K562 (cell line): ENCODE results near the gene SELENOM. TPM values are rescaled to one million over a fixed set of nuclear protein-coding genes. Genes with fewer than 3 reads are reported as not detected.

Source experiments
- ATAC-seq: fragments of 200-7000 bp; cut with Tn5 transposase; 3 replicates; pipeline ENCODE4 v1.9.1; 2020; ENCODE audit warnings: moderate library complexity
- BruUV-seq: library from RNA; stranded (reverse); fragments of 400-500 nt; replicated peaks from 2 replicates; lab custom pipeline; 2021; lab: Mats Ljungman, UMichigan
- CTCF ChIA-PET: fragments of 300-600 bp; formaldehyde crosslinking; extraction: SDS; loops from one replicate; lab custom pipeline; 2021; ENCODE audit warnings: low intra/inter-chr PET ratio; lab: Yijun Ruan, JAX
- POLR2A ChIA-PET: fragments of 300-600, 350-650 bp; sonication (Branson Sonifier 250); formaldehyde crosslinking; extraction: SDS; loops from one replicate; lab custom pipeline; 2021; ENCODE audit warnings: antibody characterized with exemption, inconsistent platforms; lab: Yijun Ruan, JAX
- DNase-seq, 4 experiments: peaks; one replicate each; pipeline versions ENCODE4 v3.0.0 to v3.0.0-alpha.2; 2011 to 2018; ENCODE audit warnings: low spot score in 3 of 4, mixed read lengths in 3 of 4; ENCODE audit errors: extremely low read depth in 1 of 4
- FAIRE-seq: peaks from 2 replicates; lab custom pipeline; 2011; peaks lifted over from hg19 to GRCh38; lab: Jason Lieb, UNC
- H2AFZ ChIP-seq: 2 replicates; pipeline ENCODE4 v1.6.0; 2011; ENCODE audit warnings: low read depth, low read length, control low read depth, inconsistent platforms
- H3K27ac ChIP-seq: fragments of 200-600 bp; 3 replicates; pipeline ENCODE4 v1.8.0; 2011; ENCODE audit warnings: low read depth, mild to moderate bottlenecking, control low read depth, inconsistent platforms, low read length, moderate library complexity, mixed read lengths; ENCODE audit errors: extremely low read depth
- H3K27me3 ChIP-seq, 2 experiments: fragments of 300-600 bp in 1 of 2; 2 replicates in 1 of 2; 3 replicates in 1 of 2; pipeline versions ENCODE4 v1.6.0 to v1.8.0; 2011; ENCODE audit warnings: inconsistent platforms in 2 of 2, low read length in 2 of 2, mild to moderate bottlenecking in 1 of 2, mixed read lengths in 1 of 2, moderate library complexity in 1 of 2; ENCODE audit not compliant: control insufficient read depth in 2 of 2, insufficient read depth in 2 of 2
- H3K36me3 ChIP-seq: fragments of 300-600 bp; 3 replicates; pipeline ENCODE4 v1.8.0; 2011; ENCODE audit warnings: mild to moderate bottlenecking, low read length, inconsistent platforms; ENCODE audit not compliant: control insufficient read depth, insufficient read depth
- H3K4me1 ChIP-seq, 2 experiments: fragments of 200-600 bp in 1 of 2; replicated peaks in 1 of 2; 2 replicates in 1 of 2; 3 replicates in 1 of 2; pipeline versions ENCODE4 v1.5.1 to v1.8.0; 2011; ENCODE audit warnings: inconsistent platforms in 2 of 2, low read length in 2 of 2, mild to moderate bottlenecking in 1 of 2, mixed read lengths in 1 of 2, moderate library complexity in 1 of 2; ENCODE audit not compliant: control insufficient read depth in 2 of 2, insufficient read depth in 2 of 2
- H3K4me2 ChIP-seq: 2 replicates; pipeline ENCODE4 v1.6.1; 2011; ENCODE audit warnings: low read length, control low read depth, inconsistent platforms, mixed read lengths; ENCODE audit not compliant: insufficient read depth
- H3K4me3 ChIP-seq: fragments of 200-600 bp; sonication (generic), shearing (Covaris generic); 2 replicates; pipeline ENCODE4 v1.5.1; 2016; ENCODE audit warnings: control low read depth, inconsistent platforms
- H3K79me2 ChIP-seq: fragments of 200-600 bp; 3 replicates; pipeline ENCODE4 v1.8.0; 2011; ENCODE audit warnings: low read length, inconsistent platforms; ENCODE audit not compliant: control insufficient read depth, insufficient read depth
- H3K9ac ChIP-seq, 2 experiments: 2 replicates each; pipeline versions ENCODE4 v1.6.0 to v1.6.1; 2011; ENCODE audit warnings: low read depth in 2 of 2, low read length in 2 of 2, control low read depth in 1 of 2, inconsistent platforms in 1 of 2, mild to moderate bottlenecking in 1 of 2, mixed read lengths in 1 of 2; ENCODE audit not compliant: insufficient read depth in 1 of 2
- H3K9me1 ChIP-seq: one replicate; pipeline ENCODE4 v1.6.0; 2011; ENCODE audit warnings: inconsistent platforms, mild to moderate bottlenecking, low read length, moderate library complexity; ENCODE audit not compliant: control insufficient read depth, insufficient read depth
- H3K9me3 ChIP-seq: replicated peaks from 2 replicates; pipeline ENCODE4 v1.5.1; 2011; ENCODE audit warnings: low read depth, low read length, inconsistent platforms; ENCODE audit not compliant: control insufficient read depth, insufficient read depth
- H4K20me1 ChIP-seq: replicated peaks from 2 replicates; pipeline ENCODE4 v1.6.1; 2011; ENCODE audit warnings: low read length, inconsistent platforms, mixed read lengths; ENCODE audit not compliant: control insufficient read depth, insufficient read depth
- DIDO1 ChIP-seq: fragments of 450-650 bp; IDR thresholded peaks from 2 replicates; pipeline ENCODE4 v1.6.1; 2016; ENCODE audit warnings: low read depth, missing biosample characterization, missing genetic modification characterization
- WGBS: fragments of 100-300 bp; shearing (Covaris generic); methylation state at CpG from one replicate; pipeline ENCODE4 v1.1.6; 2016; ENCODE audit warnings: low coverage, mixed read lengths; ENCODE audit not compliant: insufficient coverage; ENCODE audit errors: missing lambda C conversion rate; 5-methylcytosine and 5-hydroxymethylcytosine counted together
- in situ Hi-C: fragments of 300-500 bp; cut with MboI; formaldehyde crosslinking; loops from 4 replicates; pipeline ENCODE4 v1.15.0; 2018; ENCODE audit warnings: inconsistent platforms, mixed read lengths
- intact Hi-C: fragments of 100-400 bp; cut with micrococcal nuclease; formaldehyde crosslinking; loops from 2 replicates; pipeline ENCODE4 v1.14.2; 2022
- polyA plus RNA-seq, 8 experiments: library from polyadenylated mRNA; depleted of rRNA in 4 of 8; stranded (reverse) in 5 of 8; unstranded in 3 of 8; fragments of >200 nt; fragmentation: Nextera tagmentation in 2 of 8; fragmentation: Illumina TruSeq in 1 of 8; extraction: Ambion mirVana in 2 of 8; extraction: Trizol in 1 of 8; gene quantifications; 2 replicates each; pipeline versions ENCODE4 v1.2.1 to v1.2.3, GENCODE V29; 2011 to 2014; ENCODE audit warnings: inconsistent platforms in 1 of 8, missing spikeins in 1 of 8
- total RNA-seq, 7 experiments: library from RNA; depleted of rRNA in 6 of 7; stranded (reverse); fragments of >200 nt in 6 of 7; fragmentation: Illumina TruSeq in 2 of 7; extraction: Trizol in 2 of 7; gene quantifications; 2 replicates each; pipeline versions ENCODE4 v1.2.1 to v1.2.3, GENCODE V29; 2011 to 2021; ENCODE audit warnings: low replicate concordance in 1 of 7
- TF ChIP-seq, protein P1 (sequence below): fragments of 200-400 bp; formaldehyde crosslinking; IDR thresholded peaks from 2 replicates; pipeline ENCODE4 v1.6.1; 2017; ENCODE audit warnings: mild to moderate bottlenecking, low read depth, low read length, moderate library complexity
- TF ChIP-seq, protein P2 (sequence below): fragments of 450-650 bp; IDR thresholded peaks from 2 replicates; pipeline ENCODE4 v1.6.1; 2017; ENCODE audit warnings: antibody characterized with exemption

SELENOM gene
- total and polyA plus RNA-seq, 9 of the 15 experiments (the other 6 are each of a cell fraction or from before 2014, with no cell fraction given): 1.2 to 10.6 (median 3.7) TPM

DNA sequence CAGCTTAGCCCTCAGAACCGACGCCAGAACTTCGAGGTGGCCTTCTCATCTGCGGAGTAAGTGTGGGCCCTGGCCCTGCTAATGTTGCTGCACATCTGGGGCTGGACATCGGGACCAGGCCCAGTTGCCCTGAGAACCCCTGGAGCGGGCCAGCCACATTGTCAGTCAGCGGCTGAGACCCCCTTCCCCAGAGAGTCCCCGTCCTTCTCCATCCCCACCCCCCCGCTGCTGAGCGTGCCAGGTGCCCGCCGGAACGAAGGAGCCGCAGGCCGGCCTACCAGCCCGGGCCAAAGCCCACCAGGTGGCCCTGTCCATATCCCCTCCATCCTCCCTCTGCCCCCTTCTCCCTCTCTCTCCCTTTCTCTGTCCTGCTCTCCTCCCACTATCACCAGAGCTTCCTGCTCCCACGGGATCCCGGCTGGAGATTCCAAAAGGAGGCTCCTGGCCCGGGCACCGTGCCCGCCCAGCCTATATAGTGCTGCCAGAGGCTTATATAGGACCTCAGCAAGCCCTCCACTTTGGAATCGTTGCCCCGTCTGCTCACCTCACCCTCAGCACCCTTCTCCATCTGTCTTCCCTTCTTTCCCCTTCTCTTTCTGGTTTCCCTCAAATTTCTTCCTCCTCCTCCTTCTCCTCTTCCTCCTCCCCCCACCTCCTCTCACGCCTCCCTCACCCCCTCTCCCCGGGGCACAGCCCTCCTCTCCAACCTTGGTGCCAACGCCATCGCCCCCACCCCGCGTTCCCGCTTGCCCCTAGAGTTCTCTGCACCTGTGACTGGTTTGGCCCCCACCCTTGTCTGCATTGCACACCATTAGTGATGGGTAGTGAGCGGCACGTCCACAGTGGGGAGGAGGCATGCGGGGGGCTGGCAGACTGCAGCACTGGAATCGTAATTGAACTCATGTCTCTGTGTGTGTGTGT, 7.3 kb downstream of the SELENOM start:
- DNase-seq (no peak), FAIRE-seq (no peak), ATAC-seq (no peak)
- Histone ChIP-seq H3K27me3 (no peaks in the 10 kb centered on the region), H3K4me2 (no peak overlapping the region), H3K9ac (peak overlapping the region in 1 of 2 experiments; percentile 19; a peak in 2 of 4 replicates), H3K27ac (no peak overlapping the region), H3K9me1 (peaks cover 5% of the 10 kb centered on the region), H3K9me3 (no peaks in the 10 kb centered on the region), H3K4me3 (no peak overlapping the region), H3K4me1 (peaks cover 13 to 15% of the 10 kb centered on the region in 2 experiments; a peak in 4 of 5 replicates), H4K20me1 (no peaks in the 10 kb centered on the region), H2AFZ (no peak overlapping the region), H3K36me3 (peaks cover 27% of the 10 kb centered on the region; the same call in 2 of the 3 replicates), H3K79me2 (no peaks in the 10 kb centered on the region)
- POLR2A ChIA-PET: no interaction called here
- intact Hi-C loops: no loop called here
- CTCF ChIA-PET: no interaction called here
- TF ChIP-seq, protein P1, sequence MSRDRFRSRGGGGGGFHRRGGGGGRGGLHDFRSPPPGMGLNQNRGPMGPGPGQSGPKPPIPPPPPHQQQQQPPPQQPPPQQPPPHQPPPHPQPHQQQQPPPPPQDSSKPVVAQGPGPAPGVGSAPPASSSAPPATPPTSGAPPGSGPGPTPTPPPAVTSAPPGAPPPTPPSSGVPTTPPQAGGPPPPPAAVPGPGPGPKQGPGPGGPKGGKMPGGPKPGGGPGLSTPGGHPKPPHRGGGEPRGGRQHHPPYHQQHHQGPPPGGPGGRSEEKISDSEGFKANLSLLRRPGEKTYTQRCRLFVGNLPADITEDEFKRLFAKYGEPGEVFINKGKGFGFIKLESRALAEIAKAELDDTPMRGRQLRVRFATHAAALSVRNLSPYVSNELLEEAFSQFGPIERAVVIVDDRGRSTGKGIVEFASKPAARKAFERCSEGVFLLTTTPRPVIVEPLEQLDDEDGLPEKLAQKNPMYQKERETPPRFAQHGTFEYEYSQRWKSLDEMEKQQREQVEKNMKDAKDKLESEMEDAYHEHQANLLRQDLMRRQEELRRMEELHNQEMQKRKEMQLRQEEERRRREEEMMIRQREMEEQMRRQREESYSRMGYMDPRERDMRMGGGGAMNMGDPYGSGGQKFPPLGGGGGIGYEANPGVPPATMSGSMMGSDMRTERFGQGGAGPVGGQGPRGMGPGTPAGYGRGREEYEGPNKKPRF: no peak
- TF ChIP-seq, protein P2, sequence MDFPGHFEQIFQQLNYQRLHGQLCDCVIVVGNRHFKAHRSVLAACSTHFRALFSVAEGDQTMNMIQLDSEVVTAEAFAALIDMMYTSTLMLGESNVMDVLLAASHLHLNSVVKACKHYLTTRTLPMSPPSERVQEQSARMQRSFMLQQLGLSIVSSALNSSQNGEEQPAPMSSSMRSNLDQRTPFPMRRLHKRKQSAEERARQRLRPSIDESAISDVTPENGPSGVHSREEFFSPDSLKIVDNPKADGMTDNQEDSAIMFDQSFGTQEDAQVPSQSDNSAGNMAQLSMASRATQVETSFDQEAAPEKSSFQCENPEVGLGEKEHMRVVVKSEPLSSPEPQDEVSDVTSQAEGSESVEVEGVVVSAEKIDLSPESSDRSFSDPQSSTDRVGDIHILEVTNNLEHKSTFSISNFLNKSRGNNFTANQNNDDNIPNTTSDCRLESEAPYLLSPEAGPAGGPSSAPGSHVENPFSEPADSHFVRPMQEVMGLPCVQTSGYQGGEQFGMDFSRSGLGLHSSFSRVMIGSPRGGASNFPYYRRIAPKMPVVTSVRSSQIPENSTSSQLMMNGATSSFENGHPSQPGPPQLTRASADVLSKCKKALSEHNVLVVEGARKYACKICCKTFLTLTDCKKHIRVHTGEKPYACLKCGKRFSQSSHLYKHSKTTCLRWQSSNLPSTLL: no peak
- no peak for TF ChIP-seq DIDO1 (tag)
- WGBS: 97% methylated on average over 6 of the region's 34 CpGs
- in situ Hi-C loops: loop anchor here (5.0 kb wide), 2 partner anchors 42 to 127 kb away; partner anchors contain the start of gene PLA2G3
- no TSS peak for BruUV-seq
